HG02798 (cell line): ENCODE results near the gene ASAP3.
A peak's percentile ranks its signal among the peaks of the same experiment; 100 is the strongest.

Experiments
- ATAC-seq: cut with Tn5 transposase; IDR thresholded peaks from one replicate; pipeline ENCODE4 v1.9.1; 2021; ENCODE audit warnings: mild to moderate bottlenecking; ENCODE audit not compliant: unreplicated experiment, poor library complexity

The ASAP3 gene

GRCh38 chr1:23483321-23484252 lies at the start of gene ASAP3:
ASAP3 (minus strand) TSS chr1:23484179; CDS start chr1:23484133, 46 bp downstream.
- ATAC-seq = no peak

- no peak for ATAC-seq
Observed at GRCh38 chr1:23533246-23534023, 49.5 kb upstream of the ASAP3 start.

- no peak for ATAC-seq
Observed at GRCh38 chr1:23531562-23532094, 47.6 kb upstream of the ASAP3 start.

- peak; percentile 58 for ATAC-seq
Observed at GRCh38 chr1:23530747-23531561, 47.0 kb upstream of the ASAP3 start, which contains the start of gene E2F2. E2F2 (minus strand) TSS chr1:23531233; CDS start chr1:23530793, 440 bp downstream.

GRCh38 chr1:23530087-23530746 lies 46.2 kb upstream of the ASAP3 start:
- no peak for ATAC-seq

- no peak for ATAC-seq
Observed at GRCh38 chr1:23529146-23530086, 45.4 kb upstream of the ASAP3 start.

GRCh38 chr1:23528250-23528978 lies 44.4 kb upstream of the ASAP3 start:
- peak; percentile 62 for ATAC-seq

- ATAC-seq = no peak
Observed at GRCh38 chr1:23527900-23528249, 43.9 kb upstream of the ASAP3 start.

GRCh38 chr1:23527366-23527765 lies 43.4 kb upstream of the ASAP3 start:
- ATAC-seq = no peak

- ATAC-seq = no peak
Observed at GRCh38 chr1:23526329-23527041, 42.5 kb upstream of the ASAP3 start.

GRCh38 chr1:23525558-23526250 lies 41.7 kb upstream of the ASAP3 start:
- ATAC-seq = peak; percentile 26

GRCh38 chr1:23524716-23525401 lies 40.9 kb upstream of the ASAP3 start:
- no peak for ATAC-seq

GRCh38 chr1:23524163-23524562 lies 40.2 kb upstream of the ASAP3 start:
- no peak for ATAC-seq

- no peak for ATAC-seq
Observed at GRCh38 chr1:23522244-23522982, 38.4 kb upstream of the ASAP3 start.

GRCh38 chr1:23521588-23521987 lies 37.6 kb upstream of the ASAP3 start:
- no peak for ATAC-seq
